GM18858 (cell line): Measurements from ENCODE around the gene ABAT.
"Not testable (repeated sequence)": the region's sequence is repeated elsewhere in the genome, so short reads cannot be mapped to it uniquely, and the experiment has no call there.

Source experiments
- ATAC-seq: cut with Tn5 transposase; IDR thresholded peaks from one replicate; pipeline ENCODE4 v1.9.1; 2021; ENCODE audit not compliant: unreplicated experiment

ABAT gene

GRCh38 chr16:8739151-8739550, 64.7 kb downstream of the ABAT start:
- no peak for ATAC-seq

DNA sequence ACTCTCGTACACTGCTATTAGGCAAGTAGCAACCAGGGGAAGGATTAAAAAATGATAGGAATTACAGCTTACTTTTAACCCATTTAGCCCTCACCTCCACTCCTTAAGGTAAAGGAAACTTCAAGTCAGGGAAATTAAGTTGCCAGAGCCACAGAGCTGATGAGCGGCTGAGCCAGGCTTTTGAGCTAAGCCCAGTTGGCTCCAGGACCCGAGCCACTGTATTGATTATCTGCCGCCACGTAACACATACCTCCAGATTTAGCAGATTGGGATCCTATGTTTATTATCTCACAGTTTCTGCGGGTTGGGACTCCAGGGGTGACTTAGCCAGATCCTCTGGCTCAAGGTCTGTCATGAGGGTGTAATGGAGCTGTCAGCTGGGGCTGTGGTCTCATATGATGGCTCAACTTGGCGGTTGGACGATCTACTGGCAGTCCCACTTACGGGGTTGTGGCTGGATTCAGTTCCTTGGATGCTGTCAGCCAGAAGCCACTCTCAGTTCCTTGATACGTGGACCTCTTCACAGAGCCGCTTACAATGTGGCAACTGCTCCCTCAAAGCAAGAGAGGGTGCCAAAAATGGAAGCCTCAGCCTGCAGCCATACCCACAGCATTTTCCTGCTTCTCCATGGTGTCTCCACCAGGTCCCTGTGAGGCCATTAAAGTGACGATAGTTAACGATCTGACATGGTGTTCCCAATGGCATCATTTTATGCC, 65.7 kb downstream of the ABAT start:
- no peak for ATAC-seq

DNA sequence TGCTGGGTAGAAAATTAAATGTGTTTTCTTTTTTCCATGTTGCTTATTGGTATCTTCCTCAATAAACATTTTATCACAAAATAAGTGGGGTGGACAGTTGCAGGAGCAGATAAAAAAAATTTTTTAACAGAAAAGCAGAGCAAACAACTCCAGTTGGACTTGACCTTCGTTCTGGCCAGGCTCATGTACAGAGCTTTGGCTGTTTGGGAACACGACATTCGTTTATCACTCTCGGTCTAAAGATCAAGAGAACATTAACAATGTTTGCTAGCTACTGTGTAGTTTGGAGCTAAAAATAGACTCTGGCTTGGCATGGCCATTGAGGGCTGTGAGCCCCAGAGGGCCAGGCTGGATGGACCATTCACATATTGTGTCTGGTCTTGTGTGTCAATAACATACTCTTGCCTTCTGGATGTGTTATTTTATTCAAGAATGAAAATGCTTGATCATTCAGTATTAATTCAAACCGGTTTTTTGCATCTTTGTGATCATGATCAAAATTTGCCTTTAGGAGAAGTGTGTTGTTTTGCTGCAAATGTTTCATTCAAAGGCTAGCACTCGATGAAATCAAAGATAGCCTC, 66.4 kb downstream of the ABAT start:
- ATAC-seq, result no peak

GRCh38 chr16:8741636-8742035, 67.2 kb downstream of the ABAT start:
- no peak for ATAC-seq

GRCh38 chr16:8742068-8742467, 67.7 kb downstream of the ABAT start:
- no peak for ATAC-seq

GRCh38 chr16:8748944-8749343, 74.5 kb downstream of the ABAT start:
- ATAC-seq, result not testable (repeated sequence)

- no peak for ATAC-seq
These were observed 77.3 kb downstream of the ABAT start for GRCh38 chr16:8751481-8752311.

- no peak for ATAC-seq
These were observed 78.3 kb downstream of the ABAT start for GRCh38 chr16:8752706-8753105.

GRCh38 chr16:8753416-8754054, 79.1 kb downstream of the ABAT start:
- ATAC-seq, result no peak

DNA sequence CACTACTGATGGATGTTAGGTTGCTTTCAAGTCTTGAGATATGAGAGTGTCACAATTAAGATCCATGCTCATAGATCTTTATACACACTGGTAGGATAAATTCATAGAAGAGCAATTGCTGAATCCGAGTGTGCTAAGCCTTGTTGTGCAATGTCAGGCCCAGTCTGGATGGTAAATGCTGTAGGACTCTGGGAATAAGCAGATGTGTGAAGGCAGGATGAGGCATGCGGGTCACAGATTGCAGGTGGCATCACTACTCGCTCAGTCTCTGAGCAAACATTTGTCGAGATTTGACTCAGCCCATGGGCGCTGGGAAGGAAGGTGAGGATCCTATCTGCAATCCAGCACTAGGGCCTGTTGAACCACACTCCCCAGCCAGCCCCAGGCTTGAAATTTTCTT, 82.3 kb downstream of the ABAT start:
- ATAC-seq, result no peak

DNA sequence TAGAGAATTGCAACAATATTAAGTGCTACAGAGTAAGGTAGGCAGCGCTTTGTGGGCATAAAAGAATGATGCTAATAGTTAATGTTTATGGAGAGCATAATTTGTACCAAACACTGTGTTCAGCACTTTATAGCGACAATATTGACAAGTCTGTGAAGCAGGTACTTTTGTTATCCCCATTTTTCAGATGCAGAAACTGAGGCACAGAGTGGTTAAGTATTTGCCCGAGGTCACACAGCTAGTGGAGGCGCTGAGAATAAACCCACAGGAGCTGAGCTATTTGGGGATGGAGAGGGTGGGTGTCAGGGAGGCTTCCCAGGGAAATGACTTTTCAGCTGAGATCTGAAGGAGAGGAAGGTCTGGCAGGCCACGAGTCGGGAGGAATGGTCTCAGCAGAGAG, 83.6 kb downstream of the ABAT start:
- ATAC-seq, result no peak

- ATAC-seq, result no peak
These were observed 85.6 kb downstream of the ABAT start for GRCh38 chr16:8760021-8760420.

DNA sequence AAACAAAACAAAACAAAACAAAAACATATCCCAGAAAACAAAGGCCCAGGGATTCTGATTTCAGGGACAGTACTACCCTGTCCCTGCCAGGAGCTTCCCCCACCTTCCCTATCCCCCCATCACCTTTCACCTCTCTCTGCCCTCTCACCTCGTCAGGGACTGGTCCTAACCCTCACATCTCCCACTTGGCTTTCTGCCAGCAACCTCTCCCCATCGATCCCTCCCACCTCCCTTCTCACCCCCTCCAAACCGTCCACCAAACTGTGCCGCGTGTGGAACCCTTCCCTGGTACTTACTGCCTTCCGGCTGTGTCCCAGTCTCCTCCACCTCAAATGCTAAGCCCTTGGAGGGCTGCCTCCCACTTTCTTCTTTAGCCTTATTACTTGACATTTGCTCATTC, 86.7 kb downstream of the ABAT start:
- no peak for ATAC-seq

- ATAC-seq, result no peak
These were observed 87.8 kb downstream of the ABAT start for GRCh38 chr16:8762254-8762653.

GRCh38 chr16:8763083-8763482, 88.7 kb downstream of the ABAT start:
- no peak for ATAC-seq

- ATAC-seq, result no peak
These were observed 89.5 kb downstream of the ABAT start for GRCh38 chr16:8763899-8764298.

DNA sequence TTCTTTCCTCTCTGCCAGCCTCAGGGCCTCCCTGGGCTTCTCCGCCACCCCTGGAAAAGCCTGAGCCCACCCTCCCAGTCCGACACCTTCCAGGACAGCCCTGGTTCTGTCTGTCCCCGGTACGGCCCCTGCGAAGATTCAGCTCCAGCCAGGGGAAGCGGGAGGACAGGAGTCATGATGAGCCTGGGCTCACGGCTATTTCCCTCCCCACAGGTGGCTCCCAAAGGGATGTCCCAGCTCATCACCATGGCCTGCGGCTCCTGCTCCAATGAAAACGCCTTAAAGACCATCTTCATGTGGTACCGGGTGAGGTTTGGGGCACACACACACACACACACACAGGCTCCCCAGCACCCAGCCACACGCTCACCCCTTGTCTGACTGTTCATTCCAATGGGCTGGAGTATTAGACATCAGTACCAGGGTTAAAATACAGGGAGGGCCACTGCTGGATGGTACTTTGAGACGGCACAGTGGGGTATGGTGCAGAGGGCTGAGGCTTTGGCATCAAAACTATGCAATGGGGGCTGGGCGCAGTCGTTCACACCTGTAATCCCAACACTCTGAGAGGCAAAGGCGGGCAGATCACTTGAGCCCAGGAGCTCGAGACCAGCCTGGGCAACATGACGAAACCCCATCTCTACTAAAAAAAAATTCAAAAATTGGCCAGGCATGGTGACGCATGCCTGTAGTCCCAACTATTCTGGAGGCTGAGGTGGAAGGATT, 90.3 kb downstream of the ABAT start:
- ATAC-seq, result no peak

GRCh38 chr16:8767176-8767575, 92.8 kb downstream of the ABAT start:
- ATAC-seq, result no peak

GRCh38 chr16:8768283-8768682, 93.9 kb downstream of the ABAT start:
- no peak for ATAC-seq

GRCh38 chr16:8768692-8769091, 94.3 kb downstream of the ABAT start:
- no peak for ATAC-seq

DNA sequence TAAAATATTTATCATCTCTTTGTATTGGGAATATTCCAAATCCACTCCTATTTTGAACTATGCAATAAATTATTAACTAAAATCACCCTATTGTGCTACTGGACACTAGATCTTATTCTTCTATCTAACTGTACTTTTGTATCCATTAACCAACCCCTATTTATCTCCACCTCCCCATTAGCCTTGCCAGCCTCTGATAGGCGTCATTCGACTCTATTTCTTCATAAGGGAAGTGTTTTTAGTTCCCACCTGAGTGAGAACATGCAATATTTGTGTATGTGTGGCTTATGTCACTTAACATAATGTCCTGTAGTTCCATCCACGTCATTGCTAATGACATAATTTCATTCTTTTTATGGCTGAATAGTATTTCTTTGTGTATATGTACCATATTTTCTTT, 99.1 kb downstream of the ABAT start:
- ATAC-seq, result no peak
